Esophagus mucosa (tissue), 1 donor: ENCODE measurements around the gene UBE4B. TPM values are rescaled to one million over a fixed set of nuclear protein-coding genes. Genes with fewer than 3 reads are reported as not detected.
"Not testable (repeated sequence)": the region's sequence is repeated elsewhere in the genome, so short reads cannot be mapped to it uniquely, and the experiment has no call there.

ENCODE experiments used
- ATAC-seq: fragments of 200-7000 bp; cut with Tn5 transposase; one replicate; pipeline ENCODE4 v1.9.1; 2020
- total RNA-seq: library from RNA; stranded (reverse); gene quantifications from one replicate; pipeline ENCODE4 v1.2.4, GENCODE V29; 2023
- donor health status: DM: yes; HTN: yes; CAD: no.

UBE4B gene
- total RNA-seq, 1 donor from 2014 or later: 38.1 TPM

DNA sequence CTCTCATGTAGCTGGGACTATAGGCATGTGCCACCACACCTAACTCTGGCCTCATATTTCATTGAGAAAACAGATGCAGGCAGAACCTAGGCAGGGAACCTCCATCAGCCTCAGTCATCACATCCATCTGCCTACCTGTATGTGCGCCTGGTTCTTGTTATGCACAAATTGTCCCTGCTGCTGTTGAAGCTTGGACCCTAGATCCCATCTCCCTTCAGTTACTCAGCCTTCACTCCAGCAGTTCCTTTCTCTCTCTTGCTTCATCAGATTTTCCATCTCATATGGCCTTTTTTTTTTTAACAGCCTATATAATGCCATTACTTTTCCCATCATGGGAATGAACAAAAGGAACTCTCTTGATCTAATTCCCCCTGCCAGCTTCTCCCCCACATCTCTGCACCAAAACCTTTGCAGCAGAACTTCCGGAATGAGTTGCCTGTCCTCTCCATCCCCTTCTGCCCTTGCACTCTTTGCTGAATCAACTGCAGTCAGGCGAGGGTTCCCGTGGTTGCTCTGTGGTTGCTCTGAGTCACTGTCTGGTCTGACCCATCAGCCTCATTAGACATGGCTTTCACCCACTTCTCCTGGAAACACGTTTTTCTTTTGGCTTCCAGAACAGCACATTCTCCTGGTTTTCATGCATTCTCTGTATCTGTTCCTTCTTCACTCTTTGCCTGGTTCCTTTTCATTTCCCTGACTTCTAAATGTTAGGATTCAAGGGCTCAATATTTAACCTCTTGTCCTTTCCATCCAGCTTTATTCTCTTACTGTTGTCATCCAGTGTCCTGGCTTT lies 41.5 kb downstream of the UBE4B start:
- peak; percentile 86 for ATAC-seq

DNA sequence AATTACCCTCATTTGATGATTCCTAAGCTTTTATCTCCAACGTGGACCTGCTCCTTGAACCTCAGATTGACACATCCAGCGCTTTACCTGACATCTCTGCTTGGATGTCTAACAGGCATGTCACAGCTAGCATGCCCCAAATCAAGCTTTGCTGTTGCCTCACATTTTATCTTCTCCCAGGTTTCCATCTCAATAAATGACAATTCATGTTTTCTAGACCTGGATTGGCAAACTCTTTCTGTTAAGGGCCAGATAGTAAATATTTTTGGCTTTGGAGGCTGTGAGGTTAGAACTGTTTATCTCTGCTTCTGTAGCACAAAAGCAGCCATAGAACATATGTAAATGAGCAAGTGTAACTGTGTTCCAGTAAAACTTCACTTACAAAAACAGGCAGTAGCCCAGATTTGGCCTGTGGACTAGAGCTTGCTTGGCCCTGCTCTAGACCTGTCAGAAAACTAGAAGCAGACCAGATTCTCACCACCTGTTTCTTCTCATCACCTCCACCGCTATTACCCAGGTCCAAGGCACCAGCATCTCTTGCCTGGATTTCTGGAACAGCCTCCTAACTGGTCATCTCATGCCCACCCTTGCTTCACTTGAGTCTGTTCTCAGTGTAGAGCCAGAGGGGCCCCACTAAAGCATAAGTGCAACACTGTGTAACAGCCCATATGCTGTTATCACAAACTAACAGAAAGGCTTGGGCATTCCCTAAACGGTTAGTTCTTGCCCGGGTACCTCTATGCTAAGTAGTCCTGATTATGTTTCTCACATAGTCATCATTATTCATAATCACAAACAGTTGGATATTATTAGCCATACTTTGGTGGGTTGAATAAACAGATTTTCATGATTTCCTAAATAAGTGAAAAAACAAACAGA lies 42.3 kb downstream of the UBE4B start:
- ATAC-seq: peak; percentile 21

GRCh38 chr1:10075732-10076131 lies 43.0 kb downstream of the UBE4B start:
- no peak for ATAC-seq

- ATAC-seq: no peak
Measured at GRCh38 chr1:10078494-10078893, 45.7 kb downstream of the UBE4B start.

- no peak for ATAC-seq
Measured at GRCh38 chr1:10080523-10080922, 47.8 kb downstream of the UBE4B start.

GRCh38 chr1:10082785-10083479 lies 50.2 kb downstream of the UBE4B start:
- ATAC-seq: no peak

DNA sequence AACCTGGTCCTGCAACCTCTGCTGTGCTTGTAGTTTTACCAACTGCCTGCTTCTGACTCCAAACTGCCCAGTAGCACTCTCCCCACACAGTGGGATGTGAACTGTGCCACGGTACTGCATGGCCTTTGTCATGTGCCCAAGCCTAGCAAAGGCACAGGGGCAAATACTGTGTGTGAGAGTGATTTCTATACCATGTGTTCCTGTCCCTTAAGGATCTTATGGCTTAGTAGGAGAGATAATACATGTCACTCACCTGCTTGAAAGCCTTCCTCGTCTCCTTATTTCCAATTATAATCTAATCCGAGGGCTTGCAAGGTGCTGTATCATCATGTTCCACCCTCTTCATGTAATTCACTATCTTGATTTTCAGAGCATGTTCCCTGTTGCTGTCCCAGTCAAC lies 51.3 kb downstream of the UBE4B start:
- no peak for ATAC-seq

DNA sequence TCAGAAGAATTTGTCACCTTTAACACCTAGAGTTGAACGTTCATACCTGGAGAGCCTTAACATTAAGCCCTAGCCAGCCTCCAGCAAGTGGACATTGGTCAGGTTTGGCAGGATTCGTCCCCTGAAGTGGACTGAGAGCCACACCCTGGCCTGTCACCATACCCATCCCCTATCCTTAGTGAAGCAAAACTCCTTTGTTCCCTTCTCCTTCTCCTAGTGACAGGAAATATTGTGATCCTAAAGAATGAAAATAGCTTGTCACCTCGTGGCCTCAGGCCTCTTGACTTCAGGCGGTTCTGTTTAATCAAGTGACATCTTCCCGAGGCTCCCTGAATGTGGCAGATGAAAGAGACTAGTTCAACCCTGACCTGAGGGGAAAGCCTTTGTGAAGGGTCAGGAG lies 52.3 kb downstream of the UBE4B start:
- ATAC-seq: peak; percentile 48

GRCh38 chr1:10087210-10087609 lies 54.5 kb downstream of the UBE4B start:
- no peak for ATAC-seq

- ATAC-seq: no peak
Measured at GRCh38 chr1:10101929-10102328, 69.2 kb downstream of the UBE4B start.

GRCh38 chr1:10103193-10103592 lies 70.4 kb downstream of the UBE4B start:
- no peak for ATAC-seq

DNA sequence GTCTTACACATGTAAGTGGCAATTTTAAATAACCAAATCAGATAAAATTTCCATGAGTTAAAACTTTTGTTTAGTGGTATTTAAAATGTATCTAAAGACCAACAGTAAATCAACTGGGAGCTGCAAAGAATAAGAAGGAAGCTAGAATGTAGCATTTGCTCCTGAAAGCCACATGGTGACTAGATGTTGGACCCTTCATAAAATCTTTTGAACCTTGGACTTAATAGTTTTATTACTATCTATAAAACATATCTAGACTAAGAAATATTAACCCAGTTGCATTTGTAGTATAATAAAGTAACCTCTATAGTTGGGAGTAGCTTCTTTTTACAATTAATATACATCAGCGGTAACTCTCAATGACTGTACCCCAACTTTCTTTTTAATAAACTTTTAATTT lies 72.1 kb downstream of the UBE4B start:
- no peak for ATAC-seq

DNA sequence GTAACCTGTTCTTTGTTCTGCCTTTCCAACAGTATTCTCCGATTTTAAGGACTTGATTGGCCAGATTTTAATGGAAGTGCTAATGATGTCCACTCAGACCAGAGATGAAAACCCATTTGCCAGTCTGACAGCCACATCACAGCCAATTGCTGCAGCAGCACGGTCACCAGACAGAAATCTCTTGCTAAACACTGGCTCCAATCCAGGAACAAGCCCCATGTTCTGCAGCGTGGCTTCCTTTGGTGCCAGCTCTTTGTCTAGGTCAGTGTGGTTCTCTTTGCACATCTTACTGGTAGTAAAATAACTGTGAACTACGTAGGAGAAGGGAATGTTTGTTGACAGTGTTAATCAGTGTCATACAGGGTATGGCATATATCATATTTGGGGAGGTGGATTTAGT lies 72.7 kb downstream of the UBE4B start:
- no peak for ATAC-seq

GRCh38 chr1:10106241-10106640 lies 73.5 kb downstream of the UBE4B start:
- peak; percentile 26 for ATAC-seq

DNA sequence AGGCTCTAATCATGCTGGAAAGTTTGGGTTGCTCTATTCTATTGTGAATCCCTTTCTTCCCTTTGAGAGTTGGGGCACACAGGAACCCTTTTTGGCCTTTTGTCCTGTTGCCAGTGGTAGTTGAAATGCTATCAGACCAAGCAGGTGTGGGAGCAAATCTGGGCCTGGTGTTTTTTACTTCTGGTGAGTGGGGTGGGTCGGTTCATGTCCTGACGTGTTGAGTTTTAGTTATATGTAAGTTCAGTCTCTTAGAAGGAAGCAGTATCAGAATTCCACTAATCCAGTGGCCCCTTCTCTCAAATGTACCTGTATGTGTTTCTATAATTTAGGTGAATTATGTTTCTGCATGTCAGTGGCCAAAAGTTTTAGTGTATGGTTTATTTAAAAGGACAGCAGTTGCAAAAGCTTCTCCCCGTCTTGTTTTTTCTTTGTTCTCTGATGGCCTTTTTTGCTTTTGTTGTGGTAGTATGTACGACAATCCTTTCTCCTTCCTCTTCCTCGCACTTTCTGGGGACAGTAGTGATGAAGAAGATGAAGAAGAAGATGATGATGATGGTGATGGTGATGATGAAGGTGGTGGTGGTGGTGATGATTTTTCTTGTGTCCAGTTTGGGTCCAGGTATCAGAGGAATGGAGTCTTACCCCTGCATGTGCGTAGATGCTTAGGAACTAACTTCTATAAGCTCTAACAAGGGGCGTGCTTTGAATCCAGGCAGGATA lies 74.2 kb downstream of the UBE4B start:
- ATAC-seq: peak; percentile 50

GRCh38 chr1:10107476-10107847 lies 74.7 kb downstream of the UBE4B start:
- ATAC-seq: not testable (repeated sequence)

GRCh38 chr1:10108134-10108663 lies 75.4 kb downstream of the UBE4B start:
- peak; percentile 69 for ATAC-seq

GRCh38 chr1:10108948-10109708 lies 76.4 kb downstream of the UBE4B start:
- ATAC-seq: no peak

GRCh38 chr1:10113501-10113900 lies 80.7 kb downstream of the UBE4B start:
- ATAC-seq: no peak

DNA sequence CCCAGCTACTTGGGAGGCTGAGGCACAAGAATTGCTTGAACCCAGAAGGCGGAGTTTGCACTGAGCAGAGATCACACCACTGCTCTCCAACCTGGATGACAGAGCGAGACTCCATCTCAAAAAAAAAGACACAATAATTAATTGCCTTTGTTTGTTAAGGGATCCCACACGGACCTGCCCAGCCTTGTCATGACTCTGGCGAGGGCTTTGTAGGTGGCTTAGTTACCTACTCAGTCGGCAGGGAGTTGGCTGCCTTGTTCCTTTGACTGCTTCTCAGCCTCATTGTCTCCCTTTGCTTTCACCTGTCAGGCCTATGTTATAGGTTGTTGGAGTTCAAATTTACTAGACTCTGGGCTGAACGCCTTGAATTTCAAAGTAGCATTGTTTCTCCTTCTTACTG lies 82.0 kb downstream of the UBE4B start:
- ATAC-seq: peak; percentile 96

GRCh38 chr1:10117132-10117531 lies 84.4 kb downstream of the UBE4B start:
- no peak for ATAC-seq
